C4-2B (cell line): ENCODE measurements around the gene METTL25B.

Experiments
- CTCF ChIP-seq: fragments of 450-650 bp; conservative IDR thresholded peaks from 2 replicates; pipeline ENCODE4 v1.5.1; 2017; ENCODE audit warnings: mild to moderate bottlenecking
- ZFX ChIP-seq: fragments of 450-650 bp; IDR thresholded peaks from 2 replicates; pipeline ENCODE4 v1.6.1; 2017

- TF ChIP-seq CTCF, result no peak
- no peak for TF ChIP-seq ZFX
Measured at GRCh38 chr1:156698995-156699394, 29.3 kb upstream of the METTL25B start.
